HepG2 (cell line): ENCODE results near the gene LDAH.

Experiments used
- SMAD3 ChIP-seq: sonication (generic); formaldehyde crosslinking; IDR thresholded peaks from 2 replicates; pipeline ENCODE4 v1.4.0; 2020; ENCODE audit warnings: missing genetic modification reagents
- SP2 ChIP-seq: sonication (generic); formaldehyde crosslinking; IDR thresholded peaks from 2 replicates; pipeline ENCODE4 v1.5.1; 2020; ENCODE audit warnings: mild to moderate bottlenecking, missing genetic modification reagents
- ZNF709 ChIP-seq: sonication (generic); formaldehyde crosslinking; IDR thresholded peaks from 2 replicates; pipeline ENCODE4 v1.5.0; 2020; ENCODE audit warnings: mild to moderate bottlenecking, missing genetic modification reagents
- ZSCAN20 ChIP-seq: sonication (generic); formaldehyde crosslinking; IDR thresholded peaks from 2 replicates; pipeline ENCODE4 v1.4.0; 2020; ENCODE audit warnings: missing genetic modification reagents, mild to moderate bottlenecking, borderline replicate concordance
- TF ChIP-seq, protein P1 (sequence below): sonication (generic); formaldehyde crosslinking; IDR thresholded peaks from 2 replicates; pipeline ENCODE4 v1.5.0; 2020; ENCODE audit warnings: mild to moderate bottlenecking, missing genetic modification reagents, moderate library complexity
- TF ChIP-seq, protein P2 (sequence below): sonication (generic); formaldehyde crosslinking; IDR thresholded peaks from 2 replicates; pipeline ENCODE4 v1.8.0; 2022; ENCODE audit warnings: mild to moderate bottlenecking, missing genetic modification reagents; ENCODE audit not compliant: insufficient replicate concordance

DNA sequence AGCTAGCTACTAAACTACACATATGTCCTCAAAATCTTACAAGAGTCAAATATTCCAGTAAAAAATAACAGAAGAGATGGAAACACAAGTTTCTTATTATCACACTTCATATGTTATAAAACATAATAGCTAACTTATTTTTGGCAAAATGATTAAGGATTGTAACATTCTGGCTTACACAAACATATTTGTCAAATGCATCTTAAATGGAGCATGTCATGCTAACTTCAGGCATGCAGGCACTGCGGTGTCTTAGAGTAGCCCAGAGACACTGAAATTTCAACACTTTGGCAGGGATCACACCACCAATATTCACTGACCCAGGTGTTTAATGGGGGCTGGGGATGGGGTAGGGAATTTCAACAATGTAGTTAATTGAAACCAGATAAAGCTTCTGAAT is 51.6 kb downstream of the LDAH start:
- TF ChIP-seq ZNF709 (CRISPR knock-in tag) (no peak), ZSCAN20 (no peak), SP2 (CRISPR knock-in tag) (no peak), SMAD3 (CRISPR knock-in tag) (no peak)
- TF ChIP-seq, protein P1, sequence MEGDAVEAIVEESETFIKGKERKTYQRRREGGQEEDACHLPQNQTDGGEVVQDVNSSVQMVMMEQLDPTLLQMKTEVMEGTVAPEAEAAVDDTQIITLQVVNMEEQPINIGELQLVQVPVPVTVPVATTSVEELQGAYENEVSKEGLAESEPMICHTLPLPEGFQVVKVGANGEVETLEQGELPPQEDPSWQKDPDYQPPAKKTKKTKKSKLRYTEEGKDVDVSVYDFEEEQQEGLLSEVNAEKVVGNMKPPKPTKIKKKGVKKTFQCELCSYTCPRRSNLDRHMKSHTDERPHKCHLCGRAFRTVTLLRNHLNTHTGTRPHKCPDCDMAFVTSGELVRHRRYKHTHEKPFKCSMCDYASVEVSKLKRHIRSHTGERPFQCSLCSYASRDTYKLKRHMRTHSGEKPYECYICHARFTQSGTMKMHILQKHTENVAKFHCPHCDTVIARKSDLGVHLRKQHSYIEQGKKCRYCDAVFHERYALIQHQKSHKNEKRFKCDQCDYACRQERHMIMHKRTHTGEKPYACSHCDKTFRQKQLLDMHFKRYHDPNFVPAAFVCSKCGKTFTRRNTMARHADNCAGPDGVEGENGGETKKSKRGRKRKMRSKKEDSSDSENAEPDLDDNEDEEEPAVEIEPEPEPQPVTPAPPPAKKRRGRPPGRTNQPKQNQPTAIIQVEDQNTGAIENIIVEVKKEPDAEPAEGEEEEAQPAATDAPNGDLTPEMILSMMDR (CRISPR knock-in tag): no peak
- TF ChIP-seq, protein P2, sequence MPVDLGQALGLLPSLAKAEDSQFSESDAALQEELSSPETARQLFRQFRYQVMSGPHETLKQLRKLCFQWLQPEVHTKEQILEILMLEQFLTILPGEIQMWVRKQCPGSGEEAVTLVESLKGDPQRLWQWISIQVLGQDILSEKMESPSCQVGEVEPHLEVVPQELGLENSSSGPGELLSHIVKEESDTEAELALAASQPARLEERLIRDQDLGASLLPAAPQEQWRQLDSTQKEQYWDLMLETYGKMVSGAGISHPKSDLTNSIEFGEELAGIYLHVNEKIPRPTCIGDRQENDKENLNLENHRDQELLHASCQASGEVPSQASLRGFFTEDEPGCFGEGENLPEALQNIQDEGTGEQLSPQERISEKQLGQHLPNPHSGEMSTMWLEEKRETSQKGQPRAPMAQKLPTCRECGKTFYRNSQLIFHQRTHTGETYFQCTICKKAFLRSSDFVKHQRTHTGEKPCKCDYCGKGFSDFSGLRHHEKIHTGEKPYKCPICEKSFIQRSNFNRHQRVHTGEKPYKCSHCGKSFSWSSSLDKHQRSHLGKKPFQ (CRISPR knock-in tag): no peak
